Measurements from ENCODE around the gene GALNT15.

DNA sequence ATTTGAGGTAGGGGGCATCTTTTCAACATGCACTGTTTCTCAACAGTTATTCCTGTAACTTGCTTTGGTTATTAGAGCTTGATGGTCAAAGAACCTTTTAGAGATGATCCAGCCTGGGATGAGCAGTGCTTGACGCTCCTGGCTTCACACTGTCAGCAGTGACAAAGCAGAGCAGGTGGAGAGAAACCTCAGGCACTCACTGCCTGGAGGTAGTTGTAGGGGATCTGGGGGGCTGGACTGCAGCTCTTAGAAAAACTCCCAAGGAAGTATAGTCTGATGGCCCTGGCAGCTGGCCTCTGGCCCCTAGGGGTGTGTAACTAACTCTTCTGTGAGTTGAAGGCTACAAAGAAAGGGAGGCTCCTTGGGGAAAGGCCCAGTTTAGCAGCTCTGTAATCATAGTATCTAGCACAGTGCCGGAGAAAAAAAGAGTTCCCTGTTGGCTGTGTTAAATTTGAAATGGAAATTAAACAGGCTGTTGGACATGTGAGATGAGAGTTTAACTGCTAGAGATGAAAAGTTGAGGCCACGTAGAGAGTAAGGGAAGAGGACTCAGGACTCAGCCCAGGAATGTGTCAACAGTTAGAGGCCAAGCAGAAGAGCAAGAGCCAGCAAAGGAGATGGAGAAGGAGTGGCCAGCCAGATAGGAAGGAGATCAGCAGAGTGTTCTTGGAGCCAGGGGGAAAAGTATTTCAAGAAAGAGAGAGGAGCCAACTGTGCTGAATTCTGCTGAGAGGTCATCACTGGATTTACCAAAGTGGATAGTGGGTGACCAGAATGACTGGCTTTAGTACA, 104.7 kb downstream of the GALNT15 start:
- TF ChIP-seq CTCF (IDR thresholded peaks at IDR 0.05) (no peak), POLR2A (IDR thresholded peaks at IDR 0.05) (no peak)

Data from Peyer's patch (tissue), 4 donors.